ENCODE results near the gene ZFP91. TPM values are rescaled to one million over a fixed set of nuclear protein-coding genes. Genes with fewer than 3 reads are reported as not detected.

Gene ZFP91
- total and polyA plus RNA-seq, 2 of the 4 experiments (the other 2 are of a cell fraction): 20.7 to 25.3 TPM

- H3K56ac ChIP-seq (ENCODE audit: extremely low read depth, insufficient read depth, low read length): no peak overlapping the region
These were observed 34.4 kb downstream of the ZFP91 start for GRCh38 chr11:58613228-58613627.

More at GRCh38 chr11:58613228-58613627, 34.4 kb downstream of the ZFP91 start:
- Histone ChIP-seq H2BK120ac (ENCODE audit: low read depth, low read length) (no peak overlapping the region), H3K27ac (ENCODE audit: insufficient read depth, low read length) (no peak overlapping the region), H3K9me1 (ENCODE audit: insufficient read depth, low read length) (peaks cover 8% of the 10 kb centered on the region; the same call in 1 of the 2 replicates), H3K4me2 (ENCODE audit: low read depth, low read length) (no peak overlapping the region), H2AFZ (replicated peaks; ENCODE audit: low read length, poor library complexity) (no peak overlapping the region), H2BK20ac (ENCODE audit: low read depth, low read length) (no peak overlapping the region), H4K20me1 (ENCODE audit: insufficient read depth, low read length) (peaks cover 11% of the 10 kb centered on the region; the same call in 1 of the 2 replicates), H4K8ac (ENCODE audit: low read depth in 2 of 2, low read length in 2 of 2) (no peak overlapping the region), H3K14ac (replicated peaks; ENCODE audit: low read depth, low read length) (no peak overlapping the region), H3K4me1 (ENCODE audit: control insufficient read depth, insufficient read depth, low read length) (peaks cover 4% of the 10 kb centered on the region), H2BK15ac (ENCODE audit: low read depth, low read length) (no peak overlapping the region), H3K4ac (ENCODE audit: low read depth, low read length) (no peak overlapping the region), H3K36me3 (ENCODE audit: control insufficient read depth, insufficient read depth, low read length) (peaks cover 37% of the 10 kb centered on the region), H3K9ac (ENCODE audit: low read depth, low read length) (no peak overlapping the region), H3K9me3 (ENCODE audit: control insufficient read depth, insufficient read depth, low read length) (no peaks in the 10 kb centered on the region), H4K91ac (ENCODE audit: insufficient read depth, low read depth, low read length) (no peak overlapping the region), H2BK5ac (ENCODE audit: low read depth, low read length, poor library complexity, severe bottlenecking) (no peak overlapping the region), H3K27me3 (ENCODE audit: control insufficient read depth, insufficient read depth, low read length) (no peaks in the 10 kb centered on the region), H2AK9ac (replicated peaks; ENCODE audit: low read depth, low read length, poor library complexity) (no peak overlapping the region), H3K23ac (ENCODE audit: low read depth, low read length) (no peak overlapping the region), H3K18ac (ENCODE audit: low read depth, low read length) (no peak overlapping the region), H4K5ac (ENCODE audit: low read depth, low read length) (no peak overlapping the region), H3K79me1 (ENCODE audit: low read depth in 1 of 2, low read length in 2 of 2) (peaks cover 25 to 39% of the 10 kb centered on the region in 2 experiments), H3K4me3 (ENCODE audit: insufficient read depth, low read depth, low read length) (no peak overlapping the region), H2AK5ac (ENCODE audit: low read depth, low read length) (no peak overlapping the region)
- no TSS peak for BruUV-seq (replicated peaks)
- no CpG with 5 or more reads among the region's 2 CpGs for WGBS, 2 experiments (ENCODE audit: extremely low coverage in 2 of 2, insufficient read length in 1 of 2)
- in situ Hi-C loops (cut with MboI; ENCODE audit: low sequenced_read_pairs) (no loop called here), dilution Hi-C loops (cut with HindIII; ENCODE audit: low sequenced_read_pairs, unreplicated experiment) (no loop called here), intact Hi-C loops (cut with micrococcal nuclease) (no loop called here)
- TF ChIP-seq MAZ (IDR thresholded peaks at IDR 0.05; ENCODE audit: borderline replicate concordance, low read depth, low read length) (no peak), RAD21 (IDR thresholded peaks at IDR 0.05; ENCODE audit: low read length) (no peak), CTCF (conservative IDR thresholded peaks at IDR 0.05; ENCODE audit: low read depth, low read length) (no peak), ELK1 (IDR thresholded peaks at IDR 0.05; ENCODE audit: borderline replicate concordance, low read depth, low read length) (no peak), NFE2L2 (IDR thresholded peaks at IDR 0.05; ENCODE audit: low read depth, low read length) (no peak), MAFK (IDR thresholded peaks at IDR 0.05; ENCODE audit: low read depth, low read length) (no peak), BHLHE40 (IDR thresholded peaks at IDR 0.05; ENCODE audit: low read depth, low read length) (no peak), RFX5 (IDR thresholded peaks at IDR 0.05; ENCODE audit: low read depth, low read length) (no peak), SMC3 (IDR thresholded peaks at IDR 0.05; ENCODE audit: low read depth, low read length) (no peak), MXI1 (IDR thresholded peaks at IDR 0.05; ENCODE audit: borderline replicate concordance, low read depth, low read length) (no peak), POLR2A (IDR thresholded peaks at IDR 0.05; ENCODE audit: low read depth, low read length) (no peak), RCOR1 (IDR thresholded peaks at IDR 0.05; ENCODE audit: insufficient replicate concordance, low read length) (no peak), CHD1 (IDR thresholded peaks at IDR 0.05; ENCODE audit: low read depth, low read length) (no peak), CEBPB (IDR thresholded peaks at IDR 0.05; ENCODE audit: low read depth, low read length) (no peak), USF2 (IDR thresholded peaks at IDR 0.05; ENCODE audit: low read depth, low read length) (no peak), FOS (IDR thresholded peaks at IDR 0.05; ENCODE audit: low read depth, low read length) (no peak)
- CTCF ChIA-PET: no interaction called here
- DNase-seq: no peak
- POLR2A ChIA-PET (ENCODE audit: unreplicated experiment): no interaction called here
- no peak for ATAC-seq (ENCODE audit: low read depth)
